Measurements from ENCODE around the gene CPLX3.

The CPLX3 gene

GRCh38 chr15:74802862-74803447, 23.5 kb upstream of the CPLX3 start:
- no peak for DNase-seq (ENCODE audit: low spot score)

GRCh38 chr15:74804935-74805334, 21.5 kb upstream of the CPLX3 start:
- no peak for DNase-seq (ENCODE audit: low spot score)

GRCh38 chr15:74807282-74807681, 19.1 kb upstream of the CPLX3 start:
- no peak for DNase-seq (ENCODE audit: low spot score)

- DNase-seq (ENCODE audit: low spot score): no peak
These were observed 18.2 kb upstream of the CPLX3 start for GRCh38 chr15:74808078-74808839.

- peak; percentile 72 for DNase-seq (ENCODE audit: low spot score)
These were observed 17.6 kb upstream of the CPLX3 start for GRCh38 chr15:74808840-74809229.

GRCh38 chr15:74809242-74809641, 17.2 kb upstream of the CPLX3 start:
- DNase-seq (ENCODE audit: low spot score): no peak

GRCh38 chr15:74809956-74810355, 16.5 kb upstream of the CPLX3 start:
- no peak for DNase-seq (ENCODE audit: low spot score)

GRCh38 chr15:74812533-74812932, 13.9 kb upstream of the CPLX3 start, which contains the start of gene LMAN1L:
TSS of gene LMAN1L (plus strand) at chr15:74812835. CDS start at chr15:74812855, 20 bp downstream.
- DNase-seq (ENCODE audit: low spot score): no peak

- no peak for DNase-seq (ENCODE audit: low spot score)
These were observed 11.1 kb upstream of the CPLX3 start for GRCh38 chr15:74815121-74815934.

GRCh38 chr15:74815961-74816360, 10.5 kb upstream of the CPLX3 start:
- DNase-seq (ENCODE audit: low spot score): no peak

GRCh38 chr15:74816624-74817369, 9.6 kb upstream of the CPLX3 start:
- DNase-seq (ENCODE audit: low spot score): no peak

- no peak for DNase-seq (ENCODE audit: low spot score)
These were observed 9.1 kb upstream of the CPLX3 start for GRCh38 chr15:74817370-74817737.

GRCh38 chr15:74820056-74820455, 6.4 kb upstream of the CPLX3 start:
- DNase-seq (ENCODE audit: low spot score): no peak

GRCh38 chr15:74821091-74821789, 5.2 kb upstream of the CPLX3 start:
- no peak for DNase-seq (ENCODE audit: low spot score)

- DNase-seq (ENCODE audit: low spot score): no peak
These were observed 4.7 kb upstream of the CPLX3 start for GRCh38 chr15:74821790-74822158.

- DNase-seq (ENCODE audit: low spot score): no peak
These were observed 4.2 kb upstream of the CPLX3 start for GRCh38 chr15:74822233-74822632.

GRCh38 chr15:74823324-74823723, 3.1 kb upstream of the CPLX3 start:
- DNase-seq (ENCODE audit: low spot score): no peak

- no peak for DNase-seq (ENCODE audit: low spot score)
These were observed 1.5 kb upstream of the CPLX3 start for GRCh38 chr15:74824976-74825375.

- DNase-seq (ENCODE audit: low spot score): no peak
These were observed 561 bp upstream of the CPLX3 start for GRCh38 chr15:74825866-74826265.

GRCh38 chr15:74826921-74827320, 494 bp downstream of the CPLX3 start:
- no peak for DNase-seq (ENCODE audit: low spot score)

- no peak for DNase-seq (ENCODE audit: low spot score)
These were observed 1.2 kb downstream of the CPLX3 start for GRCh38 chr15:74827614-74828013.

- DNase-seq (ENCODE audit: low spot score): no peak
These were observed 2.4 kb downstream of the CPLX3 start for GRCh38 chr15:74828835-74829234.

Measured in HuH-7 (cell line).